Fibroblast of the aortic adventitia (primary cell): ENCODE results near the gene RASSF5. TPM values are rescaled to one million over a fixed set of nuclear protein-coding genes. Genes with fewer than 3 reads are reported as not detected.

Experiments used
- DNase-seq: peaks from one replicate; pipeline ENCODE4 v3.0.0-alpha.2; 2010; ENCODE audit warnings: low read depth
- H3K4me3 ChIP-seq: 2 replicates; pipeline ENCODE4 v1.5.1; 2011; ENCODE audit warnings: low read depth, mild to moderate bottlenecking, control low read depth, low read length, moderate library complexity
- CTCF ChIP-seq: IDR thresholded peaks from 2 replicates; pipeline ENCODE4 v1.5.1; 2011; ENCODE audit warnings: mild to moderate bottlenecking, low read length, control low read depth, inconsistent platforms; ENCODE audit not compliant: insufficient read depth
- total RNA-seq: library from RNA; depleted of rRNA; stranded (reverse); fragments of >200 nt; gene quantifications from 2 replicates; pipeline ENCODE4 v1.2.3, GENCODE V29; 2012; ENCODE audit warnings: low replicate concordance

RASSF5 gene
- total RNA-seq, 1 donor = 4.1 TPM

GRCh38 chr1:206521127-206521526 is 13.8 kb downstream of the RASSF5 start:
- no peak for TF ChIP-seq CTCF
- H3K4me3 ChIP-seq = no peak overlapping the region
- no peak for DNase-seq

- DNase-seq = no peak
- no peak for TF ChIP-seq CTCF
These were observed 14.5 kb downstream of the RASSF5 start for GRCh38 chr1:206521694-206522402.

GRCh38 chr1:206524739-206525364 is 17.5 kb downstream of the RASSF5 start:
- no peak overlapping the region for H3K4me3 ChIP-seq
- DNase-seq = no peak
- no peak for TF ChIP-seq CTCF

More at GRCh38 chr1:206521694-206522402, 14.5 kb downstream of the RASSF5 start:
- H3K4me3 ChIP-seq = no peak overlapping the region

GRCh38 chr1:206526064-206526911 is 19.0 kb downstream of the RASSF5 start:
- H3K4me3 ChIP-seq = no peak overlapping the region
- TF ChIP-seq CTCF = no peak
- DNase-seq = peak; percentile 51

- DNase-seq = no peak
- no peak for TF ChIP-seq CTCF
- H3K4me3 ChIP-seq = no peak overlapping the region
These were observed 22.1 kb downstream of the RASSF5 start for GRCh38 chr1:206529425-206529824.

- H3K4me3 ChIP-seq = no peak overlapping the region
- no peak for TF ChIP-seq CTCF
- DNase-seq = no peak
These were observed 25.0 kb downstream of the RASSF5 start for GRCh38 chr1:206532368-206532767.
